Measurements from ENCODE around the gene MISP. TPM values are rescaled to one million over a fixed set of nuclear protein-coding genes. Genes with fewer than 3 reads are reported as not detected.

MISP gene
- total and polyA plus RNA-seq, 9 of the 15 experiments (the other 6 are each of a cell fraction or from before 2014, with no cell fraction given), result 0.04 to 0.29 (median 0.05) TPM; not detected in 5

- no peak for TF ChIP-seq HBP1 (CRISPR knock-in tag; IDR thresholded peaks at IDR 0.05)
- TF ChIP-seq JUND (IDR thresholded peaks at IDR 0.05; ENCODE audit: borderline replicate concordance, low read depth, low read length), result 0 out of 2 replicates have a peak, but pooled peaks have one; percentile 20
- peak; percentile 12; the same call in 1 of the 3 replicates for TF ChIP-seq JUND (tag; IDR thresholded peaks at IDR 0.05; ENCODE audit: borderline replicate concordance, low read depth, low read length)
- TF ChIP-seq NR2C2 (CRISPR knock-in tag; IDR thresholded peaks at IDR 0.05), result no peak
- no peak for TF ChIP-seq NR2C2 (tag; IDR thresholded peaks at IDR 0.05)
- TF ChIP-seq CHD4 (IDR thresholded peaks at IDR 0.05; ENCODE audit: insufficient read depth, insufficient replicate concordance, low read depth, low read length, poor library complexity, severe bottlenecking), result peak; percentile 74
- no peak for TF ChIP-seq NELFE (IDR thresholded peaks at IDR 0.05; ENCODE audit: insufficient read depth, insufficient read length)
- TF ChIP-seq L3MBTL2 (IDR thresholded peaks at IDR 0.05), result no peak
- TF ChIP-seq THAP12 (CRISPR knock-in tag; IDR thresholded peaks at IDR 0.05), result no peak
- no peak for TF ChIP-seq ZNF512 (tag; IDR thresholded peaks at IDR 0.05)
- no peak for TF ChIP-seq ZHX1 (conservative IDR thresholded peaks at IDR 0.05; ENCODE audit: low read length)
- no peak for TF ChIP-seq CBX3 (IDR thresholded peaks at IDR 0.05; ENCODE audit: borderline replicate concordance in 1 of 2, low read length in 2 of 2)
- no peak for TF ChIP-seq STAT5A (IDR thresholded peaks at IDR 0.05; ENCODE audit: borderline replicate concordance, low read length)
- peak; percentile 33; the same call in 1 of the 2 replicates for TF ChIP-seq CXXC5 (CRISPR knock-in tag; IDR thresholded peaks at IDR 0.05)
- no peak for TF ChIP-seq JUN (IDR thresholded peaks at IDR 0.05; ENCODE audit: borderline replicate concordance, low read depth, low read length)
- TF ChIP-seq JUN (CRISPR knock-in tag; IDR thresholded peaks at IDR 0.05; ENCODE audit: borderline replicate concordance), result no peak
These were observed 20.4 kb downstream of the MISP start (continued) for GRCh38 chr19:771332-771785.
